Suprapubic skin (tissue), 4 donors: ENCODE measurements around the gene CNGA1.

Experiments used
- EP300 ChIP-seq: sonication (generic); formaldehyde crosslinking; IDR thresholded peaks from one replicate; pipeline ENCODE4 v1.6.1; 2017; ENCODE audit warnings: antibody characterized with exemption
- POLR2A ChIP-seq, 2 donors: fragments of 450-650 bp; IDR thresholded peaks; one replicate each; pipeline ENCODE4 v1.6.1; 2017; ENCODE audit warnings: antibody characterized with exemption in 2 of 2, mild to moderate bottlenecking in 2 of 2, moderate library complexity in 2 of 2
- POLR2AphosphoS5 ChIP-seq, 3 donors: sonication (generic); formaldehyde crosslinking; IDR thresholded peaks; one replicate each; pipeline ENCODE4 v1.6.1; 2017; ENCODE audit warnings: antibody characterized with exemption in 3 of 3
- TF ChIP-seq, protein P1 (sequence below), 2 donors: fragments of 200-600 bp in 1 of 2; fragments of 450-650 bp in 1 of 2; sonication (generic) in 1 of 2; IDR thresholded peaks; one replicate each; pipeline ENCODE4 v1.5.1; 2016 to 2019; ENCODE audit warnings: antibody characterized with exemption in 2 of 2, mild to moderate bottlenecking in 1 of 2, moderate library complexity in 1 of 2

DNA sequence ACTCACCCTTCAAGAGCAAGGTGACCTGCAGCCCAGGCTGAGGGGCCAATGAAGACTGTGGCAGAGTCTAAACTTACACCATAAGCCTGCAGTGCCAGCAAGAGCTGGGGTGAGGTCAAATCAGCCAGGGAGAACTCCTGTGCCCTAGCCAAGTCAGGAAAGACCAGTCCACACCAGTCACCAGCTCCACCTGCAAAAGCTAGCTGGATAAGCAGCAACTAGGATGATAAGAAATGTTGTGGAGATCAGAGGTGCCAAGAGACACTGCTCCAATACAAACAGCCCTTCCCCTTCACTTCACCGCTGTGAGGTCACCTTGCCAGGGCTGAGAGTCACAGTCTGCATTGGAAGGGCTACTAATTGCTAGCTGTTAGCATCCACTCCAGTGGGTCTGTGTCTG, 31.4 kb upstream of the CNGA1 start:
- TF ChIP-seq, protein P1, sequence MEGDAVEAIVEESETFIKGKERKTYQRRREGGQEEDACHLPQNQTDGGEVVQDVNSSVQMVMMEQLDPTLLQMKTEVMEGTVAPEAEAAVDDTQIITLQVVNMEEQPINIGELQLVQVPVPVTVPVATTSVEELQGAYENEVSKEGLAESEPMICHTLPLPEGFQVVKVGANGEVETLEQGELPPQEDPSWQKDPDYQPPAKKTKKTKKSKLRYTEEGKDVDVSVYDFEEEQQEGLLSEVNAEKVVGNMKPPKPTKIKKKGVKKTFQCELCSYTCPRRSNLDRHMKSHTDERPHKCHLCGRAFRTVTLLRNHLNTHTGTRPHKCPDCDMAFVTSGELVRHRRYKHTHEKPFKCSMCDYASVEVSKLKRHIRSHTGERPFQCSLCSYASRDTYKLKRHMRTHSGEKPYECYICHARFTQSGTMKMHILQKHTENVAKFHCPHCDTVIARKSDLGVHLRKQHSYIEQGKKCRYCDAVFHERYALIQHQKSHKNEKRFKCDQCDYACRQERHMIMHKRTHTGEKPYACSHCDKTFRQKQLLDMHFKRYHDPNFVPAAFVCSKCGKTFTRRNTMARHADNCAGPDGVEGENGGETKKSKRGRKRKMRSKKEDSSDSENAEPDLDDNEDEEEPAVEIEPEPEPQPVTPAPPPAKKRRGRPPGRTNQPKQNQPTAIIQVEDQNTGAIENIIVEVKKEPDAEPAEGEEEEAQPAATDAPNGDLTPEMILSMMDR (IDR thresholded peaks at IDR 0.05) = no peak
- TF ChIP-seq POLR2AphosphoS5 (IDR thresholded peaks at IDR 0.05) (no peak), POLR2A (IDR thresholded peaks at IDR 0.05) (no peak), EP300 (no peak)
